Measurements from ENCODE around the gene RGL2. TPM values are rescaled to one million over a fixed set of nuclear protein-coding genes. Genes with fewer than 3 reads are reported as not detected.
A peak's percentile ranks its signal among the peaks of the same experiment; 100 is the strongest.
"Not testable (repeated sequence)": the region's sequence is repeated elsewhere in the genome, so short reads cannot be mapped to it uniquely, and the experiment has no call there.

Gene RGL2
- total RNA-seq, 1 experiment from 2014 or later = 71.3 TPM

DNA sequence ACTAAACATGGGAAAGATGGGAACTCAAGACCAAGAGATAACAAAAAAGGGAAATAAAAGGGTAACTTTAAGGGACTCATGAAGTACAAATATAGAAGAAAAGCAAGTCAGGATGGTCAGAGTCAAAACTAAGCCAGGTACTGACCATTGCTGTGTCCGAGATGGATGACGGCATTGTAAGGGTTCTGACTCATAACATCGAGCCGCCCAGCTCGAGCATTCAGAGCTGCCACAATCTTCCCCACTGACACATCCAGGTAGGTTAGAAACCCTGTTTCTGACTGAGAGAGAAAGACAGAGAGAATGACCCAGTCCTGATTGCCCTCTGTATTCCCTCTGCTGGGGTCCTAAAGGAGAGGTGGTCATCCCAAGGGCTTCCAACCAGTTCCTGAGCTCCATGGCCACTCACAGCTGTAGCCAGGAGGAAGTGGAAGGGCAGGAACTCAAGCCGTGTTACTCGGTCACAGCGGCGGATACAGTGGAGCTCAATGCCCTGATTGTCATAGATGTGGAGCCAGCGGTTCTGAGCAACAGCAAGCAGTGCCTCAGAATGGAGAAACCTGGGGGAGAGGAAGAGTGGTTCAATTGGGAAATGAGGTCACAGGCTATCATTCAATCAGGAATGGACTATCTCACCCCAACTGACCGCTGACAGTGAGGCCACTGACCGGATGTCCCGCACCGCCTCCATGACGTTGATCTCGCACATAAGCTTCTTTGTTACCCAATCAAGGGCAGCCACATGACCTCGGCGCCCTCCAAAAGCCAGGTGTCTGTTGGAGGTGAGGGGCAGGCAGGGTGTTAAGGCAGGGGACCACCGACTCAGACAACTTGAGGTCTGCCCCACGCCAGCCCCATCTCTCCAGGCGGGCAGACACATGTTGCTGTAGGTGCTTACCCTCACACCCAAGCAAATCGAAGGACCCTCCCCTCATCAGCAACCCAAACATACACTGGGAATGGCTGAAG lies 11.5 kb downstream of the RGL2 start:
- peak overlapping the region; percentile 19 for H3K27ac Mint-ChIP-seq (ENCODE audit: unreplicated experiment)
- no TSS peak for BruUV-seq (replicated peaks)
- no peak for TF ChIP-seq CTCF (IDR thresholded peaks at IDR 0.05; ENCODE audit: insufficient read depth in 1 of 2, low read depth in 1 of 2, low read length in 1 of 2, severe bottlenecking in 1 of 2, unreplicated experiment in 1 of 2)
- peaks cover 62% of the 10 kb centered on the region for H3K36me3 Mint-ChIP-seq (ENCODE audit: insufficient read depth, unreplicated experiment)
- Histone ChIP-seq H3K4me3 (ENCODE audit: low read depth, low read length) (no peak overlapping the region), H3K36me3 (ENCODE audit: control insufficient read depth, insufficient read depth, low read length) (0 out of 2 replicates have a peak, but pooled peaks cover 1% of the 10 kb centered on the region), H3K27me3 (replicated peaks; ENCODE audit: control insufficient read depth, insufficient read depth, low read length) (no peaks in the 10 kb centered on the region), H3K9me3 (no peaks in the 10 kb centered on the region), H3K4me1 (peaks cover 7% of the 10 kb centered on the region; the same call in 1 of the 2 replicates)
- H3K4me1 Mint-ChIP-seq (ENCODE audit: low read depth, unreplicated experiment) = peaks cover 13% of the 10 kb centered on the region
- H3K9me3 Mint-ChIP-seq (ENCODE audit: unreplicated experiment) = no peaks in the 10 kb centered on the region
- no peak for DNase-seq
- intact Hi-C loops (cut with micrococcal nuclease; ENCODE audit: unreplicated experiment) = no loop called here
- CTCF ChIA-PET = no interaction called here
- H3K4me3 Mint-ChIP-seq (ENCODE audit: unreplicated experiment) = peak overlapping the region; percentile 87
- H3K27me3 Mint-ChIP-seq (ENCODE audit: insufficient read depth, unreplicated experiment) = no peaks in the 10 kb centered on the region
- POLR2A ChIA-PET = no interaction called here

GRCh38 chr6:33285214-33285613 lies 13.5 kb downstream of the RGL2 start:
- H3K4me3 ChIP-seq (ENCODE audit: low read depth, low read length); H3K4me1 ChIP-seq; H3K9me3 ChIP-seq; H3K36me3 ChIP-seq (ENCODE audit: control insufficient read depth, insufficient read depth, low read length); H3K4me3 Mint-ChIP-seq (ENCODE audit: unreplicated experiment); H3K27ac Mint-ChIP-seq (ENCODE audit: unreplicated experiment); H3K27me3 Mint-ChIP-seq (ENCODE audit: insufficient read depth, unreplicated experiment); H3K9me3 Mint-ChIP-seq (ENCODE audit: unreplicated experiment); H3K27me3 ChIP-seq (replicated peaks; ENCODE audit: control insufficient read depth, insufficient read depth, low read length); BruUV-seq (replicated peaks); POLR2A ChIA-PET; DNase-seq; CTCF ChIA-PET; H3K4me1 Mint-ChIP-seq (ENCODE audit: low read depth, unreplicated experiment); intact Hi-C loops (cut with micrococcal nuclease; ENCODE audit: unreplicated experiment): not testable (repeated sequence)
- H3K36me3 Mint-ChIP-seq (ENCODE audit: insufficient read depth, unreplicated experiment) = peaks cover 55% of the 10 kb centered on the region

GRCh38 chr6:33280539-33280938 lies 18.2 kb downstream of the RGL2 start:
- no peaks in the 10 kb centered on the region for H3K4me1 ChIP-seq
- CTCF ChIA-PET = interaction anchor here (1.1 to 2.6 kb wide), 2 partner anchors 17 to 19 kb away, joined by 3 to 7 read pairs; no protein-coding TSS in a partner anchor
- no peak overlapping the region for H3K4me3 ChIP-seq (ENCODE audit: low read depth, low read length)
- Mint-ChIP-seq H3K9me3 (ENCODE audit: unreplicated experiment) (no peaks in the 10 kb centered on the region), H3K27me3 (ENCODE audit: insufficient read depth, unreplicated experiment) (no peaks in the 10 kb centered on the region), H3K36me3 (ENCODE audit: insufficient read depth, unreplicated experiment) (peaks cover 67% of the 10 kb centered on the region), H3K27ac (ENCODE audit: unreplicated experiment) (no peak overlapping the region), H3K4me1 (ENCODE audit: low read depth, unreplicated experiment) (no peaks in the 10 kb centered on the region), H3K4me3 (ENCODE audit: unreplicated experiment) (no peak overlapping the region)
- intact Hi-C loops (cut with micrococcal nuclease; ENCODE audit: unreplicated experiment) = loop anchor here (1.0 kb wide), 2 partner anchors 19 to 32 kb away; no protein-coding TSS in a partner anchor
- POLR2A ChIA-PET = no interaction called here
- H3K9me3 ChIP-seq = no peaks in the 10 kb centered on the region
- H3K36me3 ChIP-seq (ENCODE audit: control insufficient read depth, insufficient read depth, low read length) = peaks cover 3% of the 10 kb centered on the region
- H3K27me3 ChIP-seq (replicated peaks; ENCODE audit: control insufficient read depth, insufficient read depth, low read length) = no peaks in the 10 kb centered on the region
- no peak for TF ChIP-seq CTCF (IDR thresholded peaks at IDR 0.05; ENCODE audit: insufficient read depth in 1 of 2, low read depth in 1 of 2, low read length in 1 of 2, severe bottlenecking in 1 of 2, unreplicated experiment in 1 of 2)
- no peak for DNase-seq
- no TSS peak for BruUV-seq (replicated peaks)

Data from Caco-2 (cell line).